Loucy (cell line): Measurements from ENCODE around the gene CDK11B.
A peak's percentile ranks its signal among the peaks of the same experiment; 100 is the strongest.

Source experiments
- H2AFZ ChIP-seq: fragments of 200-600 bp; sonication (generic); 2 replicates; pipeline ENCODE4 v1.6.0; 2016; ENCODE audit warnings: antibody characterized with exemption, mild to moderate bottlenecking, low read length, moderate library complexity
- H3F3A ChIP-seq: fragments of 200-600 bp; 2 replicates; pipeline ENCODE4 v1.6.0; 2016; ENCODE audit warnings: antibody characterized with exemption, low read depth, mild to moderate bottlenecking
- H3K27me3 ChIP-seq: fragments of 200-600 bp; sonication (generic); 2 replicates; pipeline ENCODE4 v1.6.1; 2014; ENCODE audit warnings: low read length, mild to moderate bottlenecking; ENCODE audit not compliant: insufficient read depth, poor library complexity, severe bottlenecking
- H3K36me3 ChIP-seq: fragments of 200-600 bp; sonication (generic); 2 replicates; pipeline ENCODE4 v1.6.1; 2016; ENCODE audit warnings: low read length; ENCODE audit not compliant: insufficient read depth
- H3K4me1 ChIP-seq: fragments of 200-600 bp; sonication (generic); 2 replicates; pipeline ENCODE4 v1.5.1; 2014; ENCODE audit warnings: low read length, mild to moderate bottlenecking; ENCODE audit not compliant: insufficient read depth, poor library complexity, severe bottlenecking
- H3K4me2 ChIP-seq: fragments of 200-600 bp; sonication (generic); 2 replicates; pipeline ENCODE4 v1.6.0; 2014; ENCODE audit warnings: antibody characterized with exemption, low read length, low read depth, mild to moderate bottlenecking; ENCODE audit not compliant: poor library complexity, severe bottlenecking
- H3K4me3 ChIP-seq: fragments of 200-600 bp; sonication (generic); 2 replicates; pipeline ENCODE4 v1.5.1; 2014; ENCODE audit warnings: low read length, mild to moderate bottlenecking, mixed read lengths; ENCODE audit not compliant: poor library complexity, severe bottlenecking
- H3K79me2 ChIP-seq: fragments of 200-600 bp; sonication (generic); 2 replicates; pipeline ENCODE4 v1.6.1; 2014; ENCODE audit warnings: low read length; ENCODE audit not compliant: insufficient read depth
- H3K9ac ChIP-seq: fragments of 200-600 bp; sonication (generic); 2 replicates; pipeline ENCODE4 v1.6.0; 2014; ENCODE audit warnings: mild to moderate bottlenecking, low read depth, low read length, moderate library complexity; ENCODE audit not compliant: poor library complexity, severe bottlenecking
- H3K9me2 ChIP-seq: fragments of 200-600 bp; sonication (generic); replicated peaks from 2 replicates; pipeline ENCODE4 v1.6.1; 2016; ENCODE audit warnings: low read depth, low read length, mixed read lengths
- H3K9me3 ChIP-seq: fragments of 200-600 bp; sonication (generic); 2 replicates; pipeline ENCODE4 v1.6.1; 2014; ENCODE audit warnings: mild to moderate bottlenecking, antibody characterized with exemption, low read length, low read depth; ENCODE audit not compliant: insufficient read depth
- H4K20me1 ChIP-seq: fragments of 200-600 bp; sonication (generic); 2 replicates; pipeline ENCODE4 v1.6.0; 2014; ENCODE audit warnings: antibody characterized with exemption, low read length, mild to moderate bottlenecking; ENCODE audit not compliant: insufficient read depth, poor library complexity, severe bottlenecking
- EZH2phosphoT487 ChIP-seq: fragments of 200-600 bp; IDR thresholded peaks from 2 replicates; pipeline ENCODE4 v1.6.1; 2018; ENCODE audit warnings: antibody characterized with exemption, mild to moderate bottlenecking, moderate library complexity, borderline replicate concordance
- TF ChIP-seq, protein P1 (sequence below): fragments of 200-600 bp; sonication (generic); conservative IDR thresholded peaks from 2 replicates; pipeline ENCODE4 v1.5.1; 2014; ENCODE audit warnings: mild to moderate bottlenecking, antibody characterized with exemption, low read length

The CDK11B gene

DNA sequence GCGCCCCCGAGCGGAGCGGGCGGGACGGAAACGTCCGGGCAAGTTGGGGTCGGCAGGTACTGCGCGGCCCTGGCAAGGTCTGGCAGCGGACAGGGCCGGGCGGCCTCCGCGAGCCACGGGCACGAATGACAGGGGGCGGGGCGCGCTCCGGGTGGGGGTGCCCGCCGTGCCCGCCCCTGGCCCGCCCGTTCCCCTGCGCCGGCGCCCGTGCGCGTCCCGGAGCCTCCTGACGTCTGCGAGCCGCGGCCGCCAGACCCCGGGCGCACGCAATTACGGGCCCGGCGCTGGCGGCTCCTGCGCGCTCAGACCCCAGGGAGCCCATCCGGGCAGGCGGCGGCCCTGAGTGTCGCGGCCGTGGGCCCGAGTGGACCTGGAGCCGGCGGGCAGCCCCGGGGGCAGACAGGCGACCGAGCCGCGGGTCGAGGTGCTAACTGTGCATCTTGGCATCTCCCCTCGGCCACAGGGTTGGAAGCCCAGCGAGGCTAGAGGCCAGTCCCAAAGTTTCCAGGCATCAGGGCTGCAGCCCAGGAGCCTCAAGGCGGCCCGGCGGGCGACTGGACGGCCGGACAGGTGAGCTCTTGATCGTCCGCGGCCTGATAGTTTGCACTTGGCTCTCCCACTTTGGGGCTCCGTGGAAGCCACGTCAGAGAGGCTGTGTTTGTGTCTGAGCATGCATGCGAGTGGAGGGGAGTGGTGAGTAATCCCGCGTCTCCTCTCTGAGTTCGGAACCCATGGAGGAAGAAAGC lies 42.6 kb downstream of the CDK11B start:
- Histone ChIP-seq H2AFZ (peak overlapping the region; percentile 90; the same call in 1 of the 2 replicates), H3K4me1 (peaks cover 28% of the 10 kb centered on the region), H3K4me2 (peak overlapping the region; percentile 92), H4K20me1 (peaks cover 16% of the 10 kb centered on the region), H3K9ac (peak overlapping the region; percentile 99), H3K36me3 (no peaks in the 10 kb centered on the region), H3K27me3 (no peaks in the 10 kb centered on the region), H3K9me2 (no peaks in the 10 kb centered on the region), H3K9me3 (no peaks in the 10 kb centered on the region), H3F3A (no peaks in the 10 kb centered on the region), H3K4me3 (peak overlapping the region; percentile 94), H3K79me2 (peaks cover 25% of the 10 kb centered on the region)
- TF ChIP-seq, protein P1, sequence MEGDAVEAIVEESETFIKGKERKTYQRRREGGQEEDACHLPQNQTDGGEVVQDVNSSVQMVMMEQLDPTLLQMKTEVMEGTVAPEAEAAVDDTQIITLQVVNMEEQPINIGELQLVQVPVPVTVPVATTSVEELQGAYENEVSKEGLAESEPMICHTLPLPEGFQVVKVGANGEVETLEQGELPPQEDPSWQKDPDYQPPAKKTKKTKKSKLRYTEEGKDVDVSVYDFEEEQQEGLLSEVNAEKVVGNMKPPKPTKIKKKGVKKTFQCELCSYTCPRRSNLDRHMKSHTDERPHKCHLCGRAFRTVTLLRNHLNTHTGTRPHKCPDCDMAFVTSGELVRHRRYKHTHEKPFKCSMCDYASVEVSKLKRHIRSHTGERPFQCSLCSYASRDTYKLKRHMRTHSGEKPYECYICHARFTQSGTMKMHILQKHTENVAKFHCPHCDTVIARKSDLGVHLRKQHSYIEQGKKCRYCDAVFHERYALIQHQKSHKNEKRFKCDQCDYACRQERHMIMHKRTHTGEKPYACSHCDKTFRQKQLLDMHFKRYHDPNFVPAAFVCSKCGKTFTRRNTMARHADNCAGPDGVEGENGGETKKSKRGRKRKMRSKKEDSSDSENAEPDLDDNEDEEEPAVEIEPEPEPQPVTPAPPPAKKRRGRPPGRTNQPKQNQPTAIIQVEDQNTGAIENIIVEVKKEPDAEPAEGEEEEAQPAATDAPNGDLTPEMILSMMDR = no peak
- no peak for TF ChIP-seq EZH2phosphoT487

DNA sequence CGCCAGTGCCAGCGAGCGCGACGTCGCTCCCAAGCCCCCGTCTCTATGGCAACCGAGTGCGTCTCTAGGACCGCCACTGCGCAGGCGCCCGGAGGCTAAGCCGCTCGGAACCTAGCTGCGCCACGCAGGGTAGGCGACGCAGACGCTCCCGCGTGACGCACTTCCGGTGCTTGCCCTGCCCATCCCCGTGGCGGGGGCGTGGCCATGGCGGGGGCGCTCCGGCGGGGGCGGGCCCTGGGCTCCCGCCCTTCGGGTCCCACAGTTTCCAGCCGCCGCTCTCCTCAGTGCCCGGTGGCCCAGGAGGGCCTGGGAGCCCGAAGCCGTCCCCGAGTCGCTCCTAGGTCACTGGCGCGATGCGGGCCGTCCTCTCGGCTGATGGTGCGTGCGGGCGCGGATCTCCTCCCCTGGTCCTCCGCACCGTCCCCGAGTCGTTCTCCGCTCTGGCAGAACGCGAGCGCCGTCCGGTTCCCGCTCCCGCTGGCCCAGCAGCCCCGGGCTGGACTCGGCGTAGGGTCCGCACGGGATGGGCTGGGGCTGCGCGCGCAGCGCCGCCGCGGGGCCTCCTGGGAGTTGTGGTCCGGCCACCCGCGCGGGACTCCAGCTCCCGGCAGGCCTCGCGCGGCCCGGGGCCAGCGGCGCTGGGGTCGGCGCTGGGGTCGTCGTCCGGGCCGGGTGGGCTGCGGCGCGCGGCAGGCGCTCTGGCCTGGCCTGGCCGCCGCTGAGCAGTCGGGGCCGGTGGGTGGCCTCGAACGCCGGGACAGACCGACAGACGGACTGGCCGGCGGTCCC lies 43.4 kb downstream of the CDK11B start, which contains the start of gene MIB2:
Gene MIB2, plus strand, starts transcription at position 245 of the 789 bp plus-strand sequence. CDS start 7,953 bp downstream, outside the sequence.
- TF ChIP-seq, protein P1 = no peak
- TF ChIP-seq EZH2phosphoT487 = no peak
- H3K4me1 ChIP-seq = peaks cover 28% of the 10 kb centered on the region
- H3K9ac ChIP-seq = peak within 1 kb of the TSS; percentile 99
- peaks cover 16% of the 10 kb centered on the region for H4K20me1 ChIP-seq
- no peaks in the 10 kb centered on the region for H3K9me2 ChIP-seq
- peak within 1 kb of the TSS; percentile 95 for H3K4me2 ChIP-seq
- no peaks in the 10 kb centered on the region for H3K9me3 ChIP-seq
- peak within 1 kb of the TSS; percentile 99 for H2AFZ ChIP-seq
- H3K4me3 ChIP-seq = peak within 1 kb of the TSS; percentile 94
- H3F3A ChIP-seq = no peaks in the 10 kb centered on the region
- no peaks in the 10 kb centered on the region for H3K27me3 ChIP-seq
- peaks cover 25% of the 10 kb centered on the region for H3K79me2 ChIP-seq
- no peaks in the 10 kb centered on the region for H3K36me3 ChIP-seq

DNA sequence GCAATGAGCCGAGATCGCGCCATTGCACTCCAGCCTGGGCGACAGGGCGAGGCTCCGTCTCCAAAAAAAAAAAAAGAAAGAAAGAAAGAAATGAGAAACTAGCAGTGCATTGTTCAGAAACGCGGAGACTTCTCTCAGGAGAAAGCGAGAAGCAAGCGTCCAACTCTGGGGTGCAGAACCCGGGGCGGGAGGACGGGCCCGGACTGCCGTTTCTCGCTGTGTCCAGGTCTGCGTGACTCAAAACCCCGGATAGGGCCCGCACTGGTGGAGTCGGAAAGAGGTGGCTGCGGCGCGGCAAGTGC lies 43.9 kb downstream of the CDK11B start:
- H3K4me2 ChIP-seq = peak overlapping the region; percentile 95
- no peaks in the 10 kb centered on the region for H3K9me2 ChIP-seq
- no peaks in the 10 kb centered on the region for H3K9me3 ChIP-seq
- H2AFZ ChIP-seq = 0 out of 2 replicates have a peak overlapping the region, but pooled peaks have one; percentile 17
- H3K4me3 ChIP-seq = peak overlapping the region; percentile 94
- no peaks in the 10 kb centered on the region for H3K36me3 ChIP-seq
- H3K27me3 ChIP-seq = no peaks in the 10 kb centered on the region
- TF ChIP-seq, protein P1 = no peak
- no peak for TF ChIP-seq EZH2phosphoT487
- peaks cover 16% of the 10 kb centered on the region for H4K20me1 ChIP-seq
- H3K4me1 ChIP-seq = peaks cover 28% of the 10 kb centered on the region
- peaks cover 25% of the 10 kb centered on the region for H3K79me2 ChIP-seq
- peak overlapping the region; percentile 99 for H3K9ac ChIP-seq
- H3F3A ChIP-seq = no peaks in the 10 kb centered on the region
